ENCODE results near the gene FPR1. TPM values are rescaled to one million over a fixed set of nuclear protein-coding genes. Genes with fewer than 3 reads are reported as not detected.
A peak's percentile ranks its signal among the peaks of the same experiment; 100 is the strongest.

FPR1 gene
- total RNA-seq, 1 donor from 2014 or later = not detected

DNA sequence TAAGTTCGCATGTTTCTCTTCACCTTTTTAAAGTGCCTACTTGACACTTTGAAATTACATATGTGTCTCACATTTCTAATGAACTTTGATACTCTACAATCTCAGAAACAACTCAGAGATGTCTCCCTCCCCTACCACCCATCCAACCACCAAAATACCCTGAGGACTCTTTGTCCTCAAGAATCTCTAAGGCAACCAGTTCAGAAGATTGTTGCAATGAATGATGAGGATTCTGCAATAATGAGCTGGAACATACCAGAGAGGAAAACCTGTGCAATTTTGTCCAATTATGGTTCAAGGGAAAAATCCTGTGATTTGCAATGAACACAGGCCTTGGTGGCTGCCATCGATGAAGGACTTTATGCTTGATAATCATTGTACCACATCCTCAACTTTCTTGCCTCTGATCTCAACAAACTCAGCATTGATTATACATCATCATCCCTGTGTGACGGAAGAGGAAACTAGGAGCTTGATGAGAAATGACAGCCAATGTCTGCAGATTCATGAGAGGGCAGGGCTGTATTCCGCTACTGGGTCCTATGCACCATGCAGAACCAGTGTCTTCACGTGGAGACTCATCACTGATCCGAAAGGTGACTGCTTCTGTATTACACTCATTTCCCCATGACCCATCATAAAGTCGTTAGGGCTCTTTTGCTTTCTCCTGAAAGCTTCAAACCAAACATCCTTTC is 1.1 kb downstream of the FPR1 start:
- no peaks in the 10 kb centered on the region for H3K27me3 ChIP-seq (ENCODE audit: control insufficient read depth, insufficient read depth, low read length)
- no peak for DNase-seq (ENCODE audit: low read depth)
- no peaks in the 10 kb centered on the region for H3K36me3 ChIP-seq (ENCODE audit: control insufficient read depth, insufficient read depth, low read length)
- TF ChIP-seq, protein P1, sequence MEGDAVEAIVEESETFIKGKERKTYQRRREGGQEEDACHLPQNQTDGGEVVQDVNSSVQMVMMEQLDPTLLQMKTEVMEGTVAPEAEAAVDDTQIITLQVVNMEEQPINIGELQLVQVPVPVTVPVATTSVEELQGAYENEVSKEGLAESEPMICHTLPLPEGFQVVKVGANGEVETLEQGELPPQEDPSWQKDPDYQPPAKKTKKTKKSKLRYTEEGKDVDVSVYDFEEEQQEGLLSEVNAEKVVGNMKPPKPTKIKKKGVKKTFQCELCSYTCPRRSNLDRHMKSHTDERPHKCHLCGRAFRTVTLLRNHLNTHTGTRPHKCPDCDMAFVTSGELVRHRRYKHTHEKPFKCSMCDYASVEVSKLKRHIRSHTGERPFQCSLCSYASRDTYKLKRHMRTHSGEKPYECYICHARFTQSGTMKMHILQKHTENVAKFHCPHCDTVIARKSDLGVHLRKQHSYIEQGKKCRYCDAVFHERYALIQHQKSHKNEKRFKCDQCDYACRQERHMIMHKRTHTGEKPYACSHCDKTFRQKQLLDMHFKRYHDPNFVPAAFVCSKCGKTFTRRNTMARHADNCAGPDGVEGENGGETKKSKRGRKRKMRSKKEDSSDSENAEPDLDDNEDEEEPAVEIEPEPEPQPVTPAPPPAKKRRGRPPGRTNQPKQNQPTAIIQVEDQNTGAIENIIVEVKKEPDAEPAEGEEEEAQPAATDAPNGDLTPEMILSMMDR (IDR thresholded peaks at IDR 0.05; ENCODE audit: insufficient read depth, low read length, poor library complexity, severe bottlenecking) = no peak
- no peak overlapping the region for H3K4me3 ChIP-seq (ENCODE audit: low read depth, low read length)

DNA sequence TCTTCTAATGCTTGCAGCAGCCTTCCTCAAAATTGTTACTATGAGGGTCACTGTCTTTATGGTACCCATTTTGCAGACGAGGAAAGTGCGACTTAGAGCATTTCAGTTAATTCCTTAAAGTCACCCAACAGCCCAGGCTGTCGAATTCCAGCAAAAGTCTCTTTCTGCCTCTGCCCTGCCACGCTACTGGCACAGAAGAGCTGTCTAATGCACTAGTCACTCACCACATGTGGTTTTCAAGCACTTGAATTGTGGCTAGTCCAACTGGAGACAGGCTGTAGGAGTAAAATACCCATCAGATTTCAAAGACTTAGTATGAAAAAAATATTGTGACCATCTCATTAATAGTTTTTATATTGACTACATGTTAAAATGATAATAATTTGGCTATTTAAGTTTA is 1.7 kb downstream of the FPR1 start:
- Histone ChIP-seq H3K36me3 (ENCODE audit: control insufficient read depth, insufficient read depth, low read length) (no peaks in the 10 kb centered on the region), H3K27me3 (ENCODE audit: control insufficient read depth, insufficient read depth, low read length) (no peaks in the 10 kb centered on the region), H3K4me3 (ENCODE audit: low read depth, low read length) (no peak overlapping the region)
- DNase-seq (ENCODE audit: low read depth) = no peak
- TF ChIP-seq, protein P1 (IDR thresholded peaks at IDR 0.05; ENCODE audit: insufficient read depth, low read length, poor library complexity, severe bottlenecking) = no peak

DNA sequence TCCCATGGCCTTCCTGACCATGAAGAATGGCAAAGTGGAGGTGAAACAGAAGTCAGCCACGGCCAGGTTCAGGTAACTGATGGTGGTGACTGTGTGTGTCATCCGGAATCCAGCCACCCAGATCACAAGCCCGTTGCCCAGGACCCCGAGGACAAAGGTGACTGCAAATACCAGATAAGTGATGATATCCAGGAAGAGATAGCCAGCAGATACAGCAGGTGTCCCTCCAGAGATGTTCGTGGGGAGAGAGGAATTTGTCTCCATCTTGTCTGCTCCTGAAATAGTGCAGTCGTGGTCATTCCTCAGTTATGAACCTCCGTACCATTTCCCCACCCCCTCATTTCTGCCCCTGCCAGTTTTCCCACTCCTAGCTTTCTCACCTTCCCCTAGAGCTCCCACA is 4.9 kb downstream of the FPR1 start:
- no peak overlapping the region for H3K4me3 ChIP-seq (ENCODE audit: low read depth, low read length)
- TF ChIP-seq, protein P1 (IDR thresholded peaks at IDR 0.05; ENCODE audit: insufficient read depth, low read length, poor library complexity, severe bottlenecking) = no peak
- H3K36me3 ChIP-seq (ENCODE audit: control insufficient read depth, insufficient read depth, low read length) = no peaks in the 10 kb centered on the region
- no peak for DNase-seq (ENCODE audit: low read depth)
- no peaks in the 10 kb centered on the region for H3K27me3 ChIP-seq (ENCODE audit: control insufficient read depth, insufficient read depth, low read length)

DNA sequence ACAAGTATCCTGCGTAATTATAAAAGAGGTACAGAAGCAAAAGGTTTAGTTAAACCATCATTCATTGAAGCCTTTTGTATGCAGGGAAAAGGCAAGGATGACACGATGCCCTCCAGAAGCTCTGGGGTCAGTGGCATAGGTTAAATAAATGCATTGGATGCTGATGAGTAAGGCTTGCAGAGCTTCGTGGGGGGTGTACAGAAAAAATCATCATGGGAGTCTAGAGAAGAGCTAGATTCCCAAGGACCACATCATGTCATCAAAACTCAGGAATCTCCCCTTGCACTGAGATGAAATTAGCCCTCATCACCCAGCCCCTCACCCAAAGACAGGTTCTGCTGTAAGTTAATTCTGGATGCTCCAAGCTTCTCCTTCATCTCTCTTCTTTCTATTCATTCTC is 8.3 kb downstream of the FPR1 start:
- no peak overlapping the region for H3K4me3 ChIP-seq (ENCODE audit: low read depth, low read length)
- H3K27me3 ChIP-seq (ENCODE audit: control insufficient read depth, insufficient read depth, low read length) = no peaks in the 10 kb centered on the region
- TF ChIP-seq, protein P1 (IDR thresholded peaks at IDR 0.05; ENCODE audit: insufficient read depth, low read length, poor library complexity, severe bottlenecking) = no peak
- H3K36me3 ChIP-seq (ENCODE audit: control insufficient read depth, insufficient read depth, low read length) = no peaks in the 10 kb centered on the region
- no peak for DNase-seq (ENCODE audit: low read depth)

DNA sequence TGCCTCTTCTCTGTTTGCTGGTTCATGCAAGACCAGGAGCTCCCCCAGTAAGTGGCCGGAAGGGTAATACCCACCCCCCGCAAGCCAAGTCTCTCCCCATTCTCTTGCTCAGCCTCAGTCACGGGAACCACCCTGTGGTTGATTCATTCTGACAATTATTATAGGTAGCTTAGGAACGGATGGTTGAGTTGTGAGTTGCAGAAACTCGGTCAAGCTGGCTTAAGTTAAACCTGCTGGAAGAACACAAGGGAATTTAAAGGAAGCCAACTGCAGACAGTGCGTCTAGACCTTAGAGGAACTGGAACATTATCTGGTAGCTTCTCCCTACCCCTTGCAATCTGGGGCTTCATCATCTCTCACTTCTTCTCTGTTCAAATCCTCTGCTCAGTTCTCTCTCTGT is 8.9 kb downstream of the FPR1 start:
- no peak overlapping the region for H3K4me3 ChIP-seq (ENCODE audit: low read depth, low read length)
- no peaks in the 10 kb centered on the region for H3K36me3 ChIP-seq (ENCODE audit: control insufficient read depth, insufficient read depth, low read length)
- no peaks in the 10 kb centered on the region for H3K27me3 ChIP-seq (ENCODE audit: control insufficient read depth, insufficient read depth, low read length)
- TF ChIP-seq, protein P1 (IDR thresholded peaks at IDR 0.05; ENCODE audit: insufficient read depth, low read length, poor library complexity, severe bottlenecking) = no peak
- DNase-seq (ENCODE audit: low read depth) = peak; percentile 43

DNA sequence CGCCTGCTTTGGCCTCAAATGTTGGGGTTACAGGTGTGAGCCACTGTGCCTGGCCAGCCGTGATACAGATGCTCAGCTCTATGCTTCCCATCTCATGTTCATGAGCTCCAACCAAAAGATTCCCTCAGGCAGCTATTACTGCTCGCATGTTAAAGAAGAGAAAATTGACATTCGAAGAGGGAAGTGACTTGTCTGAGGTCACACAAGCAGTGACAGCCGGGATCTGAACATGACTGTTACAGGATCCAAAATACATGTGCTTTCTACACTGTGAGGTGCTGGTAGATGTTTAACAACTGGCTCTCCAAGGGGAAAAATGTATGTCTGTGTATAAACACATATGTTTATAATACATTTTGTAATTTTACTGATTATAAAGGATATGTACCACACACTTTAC is 11.3 kb downstream of the FPR1 start:
- no peak overlapping the region for H3K4me3 ChIP-seq (ENCODE audit: low read depth, low read length)

More for the DNA sequence above, 11.3 kb downstream of the FPR1 start:
- no peak for DNase-seq (ENCODE audit: low read depth)
- TF ChIP-seq, protein P1 (IDR thresholded peaks at IDR 0.05; ENCODE audit: insufficient read depth, low read length, poor library complexity, severe bottlenecking) = no peak
- no peaks in the 10 kb centered on the region for H3K36me3 ChIP-seq (ENCODE audit: control insufficient read depth, insufficient read depth, low read length)
- no peaks in the 10 kb centered on the region for H3K27me3 ChIP-seq (ENCODE audit: control insufficient read depth, insufficient read depth, low read length)
